ENCODE results near the gene COG8. TPM values are rescaled to one million over a fixed set of nuclear protein-coding genes. Genes with fewer than 3 reads are reported as not detected.
A peak's percentile ranks its signal among the peaks of the same experiment; 100 is the strongest.

Gene COG8
- total RNA-seq, 2 experiments from 2014 or later: 30.6 to 30.7 TPM

DNA sequence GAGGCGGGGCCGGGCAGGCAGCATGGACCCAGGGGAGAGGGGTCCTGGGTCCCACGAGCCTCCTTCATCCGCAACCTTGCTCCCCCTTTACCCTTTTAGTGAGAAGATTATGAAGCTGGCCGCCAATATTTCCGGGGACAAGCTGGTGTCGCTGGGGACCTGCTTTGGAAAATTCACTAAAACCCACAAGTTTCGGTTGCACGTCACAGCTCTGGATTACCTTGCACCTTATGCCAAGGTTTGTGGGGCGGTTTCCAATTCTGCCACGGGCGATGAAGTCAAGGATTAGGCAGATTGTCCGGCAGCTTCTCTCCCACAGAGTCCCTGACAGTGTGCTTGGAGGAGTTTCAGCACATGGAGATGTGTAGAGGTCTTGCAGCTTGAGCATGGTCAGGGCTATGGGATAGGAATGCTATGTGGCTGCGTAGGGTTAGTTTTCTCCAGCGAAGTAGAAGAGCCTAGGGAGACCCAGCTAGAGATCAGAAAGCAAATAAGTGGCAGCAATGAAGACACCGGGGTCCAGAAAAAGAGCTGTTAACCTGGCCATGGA, 806 bp upstream of the COG8 start:
- CTCF ChIA-PET: interaction anchor here (1.0 to 2.4 kb wide), 6 partner anchors 9 to 414 kb away, joined by 3 to 11 read pairs (median 4); partner anchors contain the start of genes NOB1, PDF and SNTB2
- POLR2A ChIA-PET: interaction anchor here (0.6 to 8.8 kb wide), 17 partner anchors 9 to 415 kb away, joined by 3 to 151 read pairs (median 4); partner anchors contain the start of genes CHTF8, NOB1, NQO1 and PDF
- Mint-ChIP-seq H3K4me3 (peak overlapping the region; percentile 97), H3K27ac (peak overlapping the region; percentile 91), H3K4me1 (peaks cover 58% of the 10 kb centered on the region), H3K9me3 (no peaks in the 10 kb centered on the region), H3K36me3 (ENCODE audit: low read depth) (peaks cover 53% of the 10 kb centered on the region), H3K27me3 (no peaks in the 10 kb centered on the region)
- DNase-seq: peak; percentile 40

DNA sequence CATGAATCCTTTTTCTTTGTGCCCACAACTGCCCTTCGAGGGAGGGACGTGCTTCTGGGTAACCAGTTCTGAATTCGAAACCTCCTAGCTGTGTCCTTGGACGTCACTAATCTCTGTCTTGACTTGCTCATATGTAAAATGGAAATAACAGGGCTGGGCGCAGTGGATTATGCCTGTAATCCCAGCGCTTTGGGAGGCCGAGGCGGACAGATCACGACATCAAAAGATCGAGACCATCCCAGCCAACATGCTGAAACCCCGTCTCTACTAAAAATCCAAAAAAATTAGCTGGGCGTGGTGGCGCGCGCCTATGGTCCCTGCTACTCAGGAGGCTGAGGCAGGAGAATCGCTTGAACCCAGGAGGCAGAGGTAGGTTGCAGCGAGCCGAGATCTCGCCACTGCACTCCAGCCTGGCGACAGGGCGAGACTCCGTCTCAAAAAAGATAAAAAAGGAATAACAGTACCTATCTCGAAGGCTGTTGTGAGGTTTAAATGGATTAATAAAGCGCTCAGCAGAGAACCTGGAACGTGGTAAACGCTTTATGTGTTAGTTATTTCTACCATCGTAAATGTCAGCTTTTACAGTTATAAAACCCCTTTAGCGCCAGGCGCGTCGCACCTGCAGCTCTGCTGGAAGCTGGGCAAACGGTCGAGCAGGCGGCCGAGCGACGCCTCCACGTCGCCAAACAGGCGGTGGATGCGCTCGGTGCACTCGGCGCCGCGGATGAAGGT, 641 bp downstream of the COG8 start:
- DNase-seq: no peak
- POLR2A ChIA-PET: interaction anchor here (0.6 to 8.8 kb wide), 12 partner anchors 10 to 416 kb away, joined by 3 to 151 read pairs (median 4); partner anchors contain the start of genes CHTF8, NOB1, PDF and SNTB2
- Mint-ChIP-seq H3K27ac (peak overlapping the region; percentile 83), H3K4me3 (peak overlapping the region; percentile 97), H3K36me3 (ENCODE audit: low read depth) (peaks cover 66% of the 10 kb centered on the region), H3K4me1 (peaks cover 56% of the 10 kb centered on the region), H3K9me3 (no peaks in the 10 kb centered on the region), H3K27me3 (no peaks in the 10 kb centered on the region)
- CTCF ChIA-PET: interaction anchor here (0.8 to 1.8 kb wide), 7 partner anchors 9 to 188 kb away, joined by 3 to 15 read pairs (median 4); partner anchors contain the start of genes PDF and TERF2

GRCh38 chr16:69334696-69335095, 4.7 kb downstream of the COG8 start:
- POLR2A ChIA-PET: interaction anchor here (0.6 kb wide), 1 partner anchor 146 kb away, joined by 4 read pairs; no protein-coding TSS in a partner anchor
- H3K9me3 Mint-ChIP-seq: no peaks in the 10 kb centered on the region
- H3K36me3 Mint-ChIP-seq (ENCODE audit: low read depth): peaks cover 45% of the 10 kb centered on the region

GRCh38 chr16:69330286-69331109, 8.9 kb downstream of the COG8 start, which contains the start of gene PDF:
Gene PDF (minus strand): TSS chr16:69330588. CDS start chr16:69330570, 18 bp downstream.
- Mint-ChIP-seq H3K27ac (peak within 1 kb of the TSS; percentile 78), H3K36me3 (ENCODE audit: low read depth) (peaks cover 55% of the 10 kb centered on the region), H3K4me1 (peaks cover 48% of the 10 kb centered on the region), H3K9me3 (no peaks in the 10 kb centered on the region), H3K27me3 (no peaks in the 10 kb centered on the region), H3K4me3 (peak within 1 kb of the TSS; percentile 80)
- ChIA-PET CTCF (interaction anchor here (0.5 to 2.7 kb wide), 5 partner anchors 8 to 50 kb away, joined by 3 to 15 read pairs (median 4); partner anchors contain the start of genes COG8, NIP7 and VPS4A), POLR2A (interaction anchor here (0.6 to 9.7 kb wide), 11 partner anchors 9 to 432 kb away, joined by 3 to 151 read pairs (median 4); partner anchors contain the start of genes COG8, CYB5B, NIP7 and NQO1)
- DNase-seq: peak; percentile 87

More at GRCh38 chr16:69334696-69335095, 4.7 kb downstream of the COG8 start:
- Mint-ChIP-seq H3K4me3 (no peak overlapping the region), H3K4me1 (peaks cover 41% of the 10 kb centered on the region), H3K27ac (no peak overlapping the region), H3K27me3 (no peaks in the 10 kb centered on the region)
- no peak for DNase-seq
- CTCF ChIA-PET: no interaction called here

DNA sequence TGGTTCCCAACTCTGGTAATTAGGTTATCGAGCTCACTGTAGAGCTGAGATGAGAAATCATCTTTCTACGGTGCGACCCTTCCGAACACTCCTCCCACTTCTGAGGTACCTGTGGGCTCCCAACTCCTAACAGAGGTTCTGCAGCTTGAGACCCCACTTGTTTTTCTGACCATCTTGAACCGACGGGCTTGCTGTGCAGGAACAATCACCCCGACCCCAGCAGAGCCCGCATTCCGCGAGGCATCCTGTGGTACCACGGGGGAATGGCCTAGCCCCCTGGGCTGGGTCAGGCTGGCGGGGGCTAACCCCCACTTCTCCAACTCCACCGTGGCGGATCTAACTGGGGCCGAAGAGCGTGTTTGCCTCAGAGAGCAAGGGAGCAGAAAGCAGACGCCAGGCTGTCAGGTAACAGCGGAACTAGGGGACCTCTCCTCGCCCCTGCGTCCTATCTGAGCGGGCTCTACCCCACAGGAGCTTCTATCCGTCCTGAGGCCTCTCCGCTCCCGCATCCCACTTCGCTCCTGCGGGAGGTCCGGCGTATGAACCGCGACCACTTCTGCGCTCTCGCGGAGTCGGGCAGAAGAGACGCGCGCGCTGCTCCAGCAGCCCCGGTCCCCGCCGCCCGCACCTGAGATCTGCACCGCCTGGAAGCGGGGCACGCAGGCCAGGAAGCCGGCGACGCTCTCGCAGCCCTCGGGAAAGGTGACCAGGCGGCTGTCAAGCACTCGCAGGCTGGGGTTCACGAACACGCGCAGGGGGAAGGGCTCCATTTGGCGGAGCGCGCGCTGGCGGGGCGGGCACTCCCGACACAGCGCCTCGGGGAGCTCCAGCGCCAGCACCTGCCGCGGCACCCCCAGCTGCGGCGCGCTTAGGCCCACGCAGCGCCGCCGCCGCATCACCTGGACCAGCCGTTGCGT, 9.7 kb downstream of the COG8 start:
- H3K9me3 Mint-ChIP-seq: no peaks in the 10 kb centered on the region
- ChIA-PET CTCF (interaction anchor here (1.0 to 2.7 kb wide), 6 partner anchors 9 to 424 kb away, joined by 3 to 15 read pairs (median 4); partner anchors contain the start of genes COG8, NIP7 and VPS4A), POLR2A (interaction anchor here (0.6 to 9.7 kb wide), 15 partner anchors 10 to 433 kb away, joined by 3 to 151 read pairs (median 3); partner anchors contain the start of genes COG8, CYB5B, NIP7 and NOB1)
- peak; percentile 47 for DNase-seq
- H3K4me1 Mint-ChIP-seq: peaks cover 50% of the 10 kb centered on the region
- H3K27me3 Mint-ChIP-seq: no peaks in the 10 kb centered on the region
- peak overlapping the region; percentile 78 for H3K27ac Mint-ChIP-seq
- peak overlapping the region; percentile 79 for H3K4me3 Mint-ChIP-seq
- H3K36me3 Mint-ChIP-seq (ENCODE audit: low read depth): peaks cover 55% of the 10 kb centered on the region

GRCh38 chr16:69328854-69329316, 10.5 kb downstream of the COG8 start:
- H3K4me1 Mint-ChIP-seq: peaks cover 50% of the 10 kb centered on the region
- ChIA-PET POLR2A (interaction anchor here (0.7 to 9.7 kb wide), 10 partner anchors 11 to 426 kb away, joined by 3 to 151 read pairs (median 4); partner anchors contain the start of genes COG8, CYB5B, NIP7 and NOB1), CTCF (interaction anchor here (1.4 to 2.7 kb wide), 5 partner anchors 10 to 425 kb away, joined by 3 to 15 read pairs (median 6); partner anchors contain the start of genes COG8 and NIP7)
- peak overlapping the region; percentile 79 for H3K4me3 Mint-ChIP-seq
- H3K36me3 Mint-ChIP-seq (ENCODE audit: low read depth): peaks cover 55% of the 10 kb centered on the region
- peak; percentile 31 for DNase-seq
- H3K27ac Mint-ChIP-seq: peak overlapping the region; percentile 78
- H3K9me3 Mint-ChIP-seq: no peaks in the 10 kb centered on the region
- H3K27me3 Mint-ChIP-seq: no peaks in the 10 kb centered on the region

- H3K27me3 Mint-ChIP-seq: no peaks in the 10 kb centered on the region
- peak overlapping the region; percentile 4 for H3K4me3 Mint-ChIP-seq
- DNase-seq: no peak
- ChIA-PET POLR2A (interaction anchor here (0.6 to 9.7 kb wide), 5 partner anchors 10 to 84 kb away, joined by 3 to 151 read pairs (median 16); partner anchors contain the start of genes COG8 and NIP7), CTCF (interaction anchor here (1.5 to 2.7 kb wide), 2 partner anchors 11 to 13 kb away, joined by 6 to 11 read pairs; partner anchors contain the start of genes COG8 and NIP7)
- no peaks in the 10 kb centered on the region for H3K9me3 Mint-ChIP-seq
- peak overlapping the region; percentile 26 for H3K27ac Mint-ChIP-seq
- H3K4me1 Mint-ChIP-seq: peaks cover 46% of the 10 kb centered on the region
- H3K36me3 Mint-ChIP-seq (ENCODE audit: low read depth): peaks cover 59% of the 10 kb centered on the region
Measured at GRCh38 chr16:69327585-69328310, 11.6 kb downstream of the COG8 start.

GRCh38 chr16:69326172-69326873, 13.0 kb downstream of the COG8 start:
- H3K27ac Mint-ChIP-seq: peak overlapping the region; percentile 40
- H3K27me3 Mint-ChIP-seq: no peaks in the 10 kb centered on the region
- no peak overlapping the region for H3K4me3 Mint-ChIP-seq
- ChIA-PET POLR2A (interaction anchor here (0.7 to 9.7 kb wide), 5 partner anchors 8 to 140 kb away, joined by 3 to 151 read pairs (median 6); partner anchors contain the start of genes COG8, NIP7 and SNTB2), CTCF (interaction anchor here (1.2 to 1.7 kb wide), 3 partner anchors 13 to 176 kb away, joined by 5 to 9 read pairs (median 6); partner anchors contain the start of gene COG8)
- peaks cover 37% of the 10 kb centered on the region for H3K4me1 Mint-ChIP-seq
- no peaks in the 10 kb centered on the region for H3K9me3 Mint-ChIP-seq
- no peak for DNase-seq
- H3K36me3 Mint-ChIP-seq (ENCODE audit: low read depth): peaks cover 65% of the 10 kb centered on the region

DNA sequence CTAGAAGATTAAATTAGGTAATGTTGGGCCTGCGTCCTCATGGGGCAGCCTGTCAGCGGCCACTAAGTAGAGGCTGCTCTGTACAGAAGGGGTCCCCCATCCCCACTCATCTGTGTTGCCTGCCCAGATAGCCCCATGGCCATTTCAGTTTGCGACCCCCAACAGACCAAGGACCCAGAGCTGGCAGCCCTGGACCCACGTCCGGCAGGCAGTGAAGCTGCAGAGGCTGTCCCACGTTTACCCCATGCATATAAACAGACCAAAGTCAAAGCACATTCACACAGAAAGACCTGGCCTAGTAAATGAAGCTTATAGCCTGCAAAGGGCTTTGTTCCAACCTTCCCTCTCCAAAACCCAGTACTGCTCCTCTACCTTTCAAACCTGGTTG, 13.6 kb downstream of the COG8 start:
- Mint-ChIP-seq H3K9me3 (no peaks in the 10 kb centered on the region), H3K4me3 (no peak overlapping the region), H3K27ac (no peak overlapping the region), H3K4me1 (peaks cover 35% of the 10 kb centered on the region), H3K36me3 (ENCODE audit: low read depth) (peaks cover 70% of the 10 kb centered on the region), H3K27me3 (no peaks in the 10 kb centered on the region)
- ChIA-PET POLR2A (interaction anchor here (1.4 to 9.7 kb wide), 4 partner anchors 8 to 139 kb away, joined by 4 to 151 read pairs (median 28); partner anchors contain the start of genes COG8, NIP7 and SNTB2), CTCF (interaction anchor here (1.2 to 1.7 kb wide), 2 partner anchors 13 to 176 kb away, joined by 5 to 9 read pairs; no protein-coding TSS in a partner anchor)
- DNase-seq: no peak

Data from activated CD4-positive, alpha-beta memory T cell treated with anti-CD3 and anti-CD28 coated beads, Interleukin-2, amount 10 ng/mL, durations not matched to agents 7 days and 5 days (primary cell).